OCI-LY1 (cell line): Measurements from ENCODE around the gene TGM5.

Source experiments
- H2AFZ ChIP-seq: fragments of 200-600 bp; sonication (generic), shearing (Covaris generic); 2 replicates; pipeline ENCODE4 v1.6.0; 2014; ENCODE audit warnings: antibody characterized with exemption, mild to moderate bottlenecking, low read length
- H3F3A ChIP-seq: fragments of 200-600 bp; sonication (generic), shearing (Covaris generic); 2 replicates; pipeline ENCODE4 v1.6.0; 2014; ENCODE audit warnings: mild to moderate bottlenecking, antibody characterized with exemption, low read length, moderate library complexity; ENCODE audit not compliant: insufficient read depth
- H3K27ac ChIP-seq: fragments of 200-600 bp; sonication (generic); 2 replicates; pipeline ENCODE4 v1.5.1; 2014; ENCODE audit warnings: low read length, mixed run types, mild to moderate bottlenecking, low read depth; ENCODE audit not compliant: poor library complexity, severe bottlenecking
- H3K27me3 ChIP-seq: fragments of 200-600 bp; sonication (generic); 2 replicates; pipeline ENCODE4 v1.6.0; 2014; ENCODE audit warnings: antibody characterized with exemption, mild to moderate bottlenecking, low read length, moderate library complexity; ENCODE audit not compliant: insufficient read depth
- H3K36me3 ChIP-seq: fragments of 200-600 bp; sonication (generic); 2 replicates; pipeline ENCODE4 v1.6.1; 2014; ENCODE audit warnings: mild to moderate bottlenecking, antibody characterized with exemption, low read length, moderate library complexity, mixed read lengths; ENCODE audit not compliant: insufficient read depth
- H3K4me1 ChIP-seq: fragments of 200-600 bp; sonication (generic); 2 replicates; pipeline ENCODE4 v1.5.1; 2014; ENCODE audit warnings: mild to moderate bottlenecking, low read length, moderate library complexity; ENCODE audit not compliant: insufficient read depth, severe bottlenecking
- H3K4me2 ChIP-seq: fragments of 200-600 bp; sonication (generic), shearing (Covaris generic); 2 replicates; pipeline ENCODE4 v1.6.1; 2014; ENCODE audit warnings: low read length
- H3K4me3 ChIP-seq: fragments of 200-600 bp; sonication (generic); 2 replicates; pipeline ENCODE4 v1.5.1; 2014; ENCODE audit warnings: low read length, low read depth, mild to moderate bottlenecking, mixed read lengths; ENCODE audit not compliant: poor library complexity, severe bottlenecking
- H3K79me2 ChIP-seq: fragments of 200-600 bp; shearing (Covaris generic); 2 replicates; pipeline ENCODE4 v1.6.1; 2016; ENCODE audit warnings: mixed run types, low read length, mixed read lengths; ENCODE audit not compliant: insufficient read depth
- H3K9ac ChIP-seq: fragments of 200-600 bp; sonication (generic), shearing (Covaris generic); 2 replicates; pipeline ENCODE4 v1.6.1; 2014; ENCODE audit warnings: mild to moderate bottlenecking, low read length, mixed read lengths
- H3K9me2 ChIP-seq: fragments of 200-600 bp; sonication (generic), shearing (Covaris generic); 2 replicates; pipeline ENCODE4 v1.6.1; 2014; ENCODE audit warnings: low read depth, mild to moderate bottlenecking, low read length, mixed read lengths
- H3K9me3 ChIP-seq: fragments of 200-600 bp; shearing (Covaris generic); 2 replicates; pipeline ENCODE4 v1.6.1; 2014; ENCODE audit warnings: low read length, mixed read lengths
- H4K20me1 ChIP-seq: fragments of 200-600 bp; sonication (generic), shearing (Covaris generic); 2 replicates; pipeline ENCODE4 v1.6.0; 2016; ENCODE audit warnings: mild to moderate bottlenecking, low read length; ENCODE audit not compliant: insufficient read depth
- CTCF ChIP-seq: fragments of 200-600 bp; sonication (generic), shearing (Covaris generic); IDR thresholded peaks from 2 replicates; pipeline ENCODE4 v1.5.1; 2017; ENCODE audit warnings: mild to moderate bottlenecking, antibody characterized with exemption, low read length, moderate library complexity, mixed read lengths
- EZH2 ChIP-seq: fragments of 200-600 bp; sonication (generic), shearing (Covaris generic); IDR thresholded peaks from 2 replicates; pipeline ENCODE4 v1.8.0; 2017; ENCODE audit warnings: borderline replicate concordance, mixed run types, mild to moderate bottlenecking, antibody characterized with exemption, low read length, moderate library complexity, mixed read lengths

TGM5 gene

DNA sequence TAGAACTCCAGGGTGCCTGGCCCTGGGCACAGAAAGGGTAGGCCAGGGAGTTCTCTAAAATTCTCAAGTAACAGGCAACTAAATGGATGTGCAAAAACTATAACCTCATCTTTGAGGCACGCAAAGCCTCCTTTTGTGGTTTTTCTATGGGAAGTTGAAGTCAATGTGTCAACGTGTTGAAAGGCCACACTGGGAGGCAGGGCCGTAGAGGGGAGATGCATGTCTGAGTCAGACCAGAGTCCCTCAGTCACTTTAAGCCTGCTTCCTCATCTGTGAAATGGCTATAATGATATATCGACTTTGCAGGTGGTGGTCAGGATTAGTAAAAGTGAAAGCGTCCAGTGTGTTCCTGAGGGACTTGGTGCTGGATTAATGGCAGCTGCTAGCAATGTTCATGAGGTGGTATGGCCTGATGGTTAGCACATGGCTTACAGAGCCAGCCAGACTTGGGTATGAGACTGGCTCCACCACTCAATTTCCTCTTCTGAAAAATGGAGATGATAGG is 17.0 kb downstream of the TGM5 start:
- H3F3A ChIP-seq = no peaks in the 10 kb centered on the region
- no peak overlapping the region for H3K4me2 ChIP-seq
- no peaks in the 10 kb centered on the region for H3K79me2 ChIP-seq
- no peak overlapping the region for H3K27ac ChIP-seq
- no peak overlapping the region for H2AFZ ChIP-seq
- H3K9ac ChIP-seq = no peak overlapping the region
- H3K9me2 ChIP-seq = no peaks in the 10 kb centered on the region
- TF ChIP-seq CTCF (no peak), EZH2 (no peak)
- H3K4me3 ChIP-seq = no peak overlapping the region
- no peaks in the 10 kb centered on the region for H3K4me1 ChIP-seq
- no peaks in the 10 kb centered on the region for H4K20me1 ChIP-seq
- H3K36me3 ChIP-seq = no peaks in the 10 kb centered on the region
- no peaks in the 10 kb centered on the region for H3K9me3 ChIP-seq
- peaks cover 9% of the 10 kb centered on the region; the same call in 1 of the 2 replicates for H3K27me3 ChIP-seq

DNA sequence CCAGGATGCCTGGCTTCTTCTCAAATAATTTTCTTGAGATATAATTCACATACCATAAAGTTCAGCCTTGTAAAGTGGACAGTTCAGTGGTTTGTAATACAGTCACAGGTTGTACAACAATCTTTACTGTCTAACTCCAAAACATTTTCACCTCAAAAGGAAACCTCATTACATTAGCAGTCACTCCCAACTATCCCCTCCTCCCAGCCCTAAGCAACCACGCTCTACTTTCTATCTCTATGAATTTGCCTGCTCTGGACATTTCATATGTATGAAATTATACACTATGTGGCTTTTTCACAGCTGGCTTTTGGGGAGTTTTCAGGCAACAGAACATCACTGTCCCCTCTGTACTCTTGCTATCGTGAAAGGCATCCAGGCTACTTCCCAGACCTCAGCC is 17.5 kb downstream of the TGM5 start:
- H3K27ac ChIP-seq = no peak overlapping the region
- no peaks in the 10 kb centered on the region for H3F3A ChIP-seq

DNA sequence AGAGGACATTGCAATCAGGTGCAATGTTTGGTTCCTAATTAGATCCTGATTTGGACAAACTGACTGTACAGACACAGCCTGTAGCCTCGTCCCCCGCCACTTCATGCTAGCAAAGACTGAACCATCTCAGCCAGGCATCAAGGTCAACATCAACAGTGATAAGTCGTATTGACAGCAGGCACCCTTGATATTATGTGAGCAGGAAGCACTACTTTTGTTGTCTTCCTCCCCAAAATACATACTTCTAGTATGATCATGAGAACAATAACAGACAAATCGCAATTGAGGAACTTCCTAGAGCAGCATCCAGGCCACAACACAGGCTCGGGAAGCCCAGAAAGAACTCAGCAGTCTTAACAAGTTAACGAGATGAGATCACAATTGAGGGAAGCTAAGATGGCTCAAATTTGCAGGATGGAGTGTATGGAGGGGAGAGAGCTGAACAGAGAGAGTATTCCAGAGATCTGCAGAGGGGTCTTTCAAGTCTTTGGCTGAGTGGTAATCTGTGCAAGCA is 20.4 kb downstream of the TGM5 start:
- Histone ChIP-seq H3K27me3 (peaks cover 9% of the 10 kb centered on the region; the same call in 1 of the 2 replicates), H3K4me2 (no peak overlapping the region), H3K36me3 (no peaks in the 10 kb centered on the region), H3K27ac (no peak overlapping the region), H3K79me2 (no peaks in the 10 kb centered on the region), H3K9me2 (no peaks in the 10 kb centered on the region), H4K20me1 (no peaks in the 10 kb centered on the region), H2AFZ (no peak overlapping the region), H3K9me3 (no peaks in the 10 kb centered on the region), H3K9ac (no peak overlapping the region), H3F3A (no peaks in the 10 kb centered on the region), H3K4me3 (no peak overlapping the region), H3K4me1 (no peaks in the 10 kb centered on the region)
- TF ChIP-seq EZH2 = no peak
- TF ChIP-seq CTCF = no peak

More for the DNA sequence above, 17.5 kb downstream of the TGM5 start:
- H4K20me1 ChIP-seq = no peaks in the 10 kb centered on the region
- H3K9me3 ChIP-seq = no peaks in the 10 kb centered on the region
- H3K9ac ChIP-seq = no peak overlapping the region
- TF ChIP-seq CTCF (no peak), EZH2 (no peak)
- no peaks in the 10 kb centered on the region for H3K79me2 ChIP-seq
- no peak overlapping the region for H3K4me3 ChIP-seq
- H3K4me1 ChIP-seq = no peaks in the 10 kb centered on the region
- no peaks in the 10 kb centered on the region for H3K36me3 ChIP-seq
- H3K9me2 ChIP-seq = no peaks in the 10 kb centered on the region
- H3K4me2 ChIP-seq = no peak overlapping the region
- peaks cover 9% of the 10 kb centered on the region; the same call in 1 of the 2 replicates for H3K27me3 ChIP-seq
- no peak overlapping the region for H2AFZ ChIP-seq
